Measurements from ENCODE around the gene SLC45A3.

The SLC45A3 gene

DNA sequence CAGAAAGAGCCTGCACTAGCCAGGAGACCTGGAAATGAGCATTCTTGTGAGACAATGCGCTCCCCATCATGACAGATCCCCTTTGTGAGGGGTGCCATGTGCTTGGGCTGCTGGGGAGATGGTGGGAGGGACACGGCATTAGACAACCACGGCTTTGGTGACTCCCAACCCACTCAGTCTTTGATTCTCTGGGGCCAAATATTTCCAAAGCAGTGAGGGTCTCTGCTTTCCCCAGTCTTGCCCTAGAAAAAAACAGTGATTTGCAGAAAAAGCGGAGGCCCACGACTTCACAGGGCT lies 10.2 kb downstream of the SLC45A3 start:
- Histone ChIP-seq H3K36me3 (ENCODE audit: insufficient read depth, low read length) (no peaks in the 10 kb centered on the region), H3K27me3 (ENCODE audit: insufficient read depth, low read length) (no peaks in the 10 kb centered on the region; the same call in 1 of the 2 replicates), H3K4me2 (ENCODE audit: low read length) (no peak overlapping the region), H2AFZ (ENCODE audit: low read length) (no peak overlapping the region), H3K79me2 (ENCODE audit: insufficient read depth, low read length) (no peaks in the 10 kb centered on the region), H3K27ac (ENCODE audit: low read depth, low read length, poor library complexity, severe bottlenecking) (no peak overlapping the region), H3K4me1 (ENCODE audit: insufficient read depth, low read length, severe bottlenecking) (peaks cover 12% of the 10 kb centered on the region), H3K9me3 (ENCODE audit: low read length) (no peaks in the 10 kb centered on the region), H3K9me2 (ENCODE audit: low read depth, low read length) (no peaks in the 10 kb centered on the region), H3K9ac (ENCODE audit: low read length) (no peak overlapping the region), H4K20me1 (ENCODE audit: insufficient read depth, low read length) (no peaks in the 10 kb centered on the region), H3F3A (ENCODE audit: insufficient read depth, low read length) (no peaks in the 10 kb centered on the region), H3K4me3 (ENCODE audit: low read depth, low read length, poor library complexity, severe bottlenecking) (no peak overlapping the region)
- TF ChIP-seq EZH2 (IDR thresholded peaks at IDR 0.05; ENCODE audit: borderline replicate concordance, low read length), result no peak
- TF ChIP-seq, protein P1, sequence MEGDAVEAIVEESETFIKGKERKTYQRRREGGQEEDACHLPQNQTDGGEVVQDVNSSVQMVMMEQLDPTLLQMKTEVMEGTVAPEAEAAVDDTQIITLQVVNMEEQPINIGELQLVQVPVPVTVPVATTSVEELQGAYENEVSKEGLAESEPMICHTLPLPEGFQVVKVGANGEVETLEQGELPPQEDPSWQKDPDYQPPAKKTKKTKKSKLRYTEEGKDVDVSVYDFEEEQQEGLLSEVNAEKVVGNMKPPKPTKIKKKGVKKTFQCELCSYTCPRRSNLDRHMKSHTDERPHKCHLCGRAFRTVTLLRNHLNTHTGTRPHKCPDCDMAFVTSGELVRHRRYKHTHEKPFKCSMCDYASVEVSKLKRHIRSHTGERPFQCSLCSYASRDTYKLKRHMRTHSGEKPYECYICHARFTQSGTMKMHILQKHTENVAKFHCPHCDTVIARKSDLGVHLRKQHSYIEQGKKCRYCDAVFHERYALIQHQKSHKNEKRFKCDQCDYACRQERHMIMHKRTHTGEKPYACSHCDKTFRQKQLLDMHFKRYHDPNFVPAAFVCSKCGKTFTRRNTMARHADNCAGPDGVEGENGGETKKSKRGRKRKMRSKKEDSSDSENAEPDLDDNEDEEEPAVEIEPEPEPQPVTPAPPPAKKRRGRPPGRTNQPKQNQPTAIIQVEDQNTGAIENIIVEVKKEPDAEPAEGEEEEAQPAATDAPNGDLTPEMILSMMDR (IDR thresholded peaks at IDR 0.05; ENCODE audit: low read length), result no peak

- no peaks in the 10 kb centered on the region for H3K36me3 ChIP-seq (ENCODE audit: insufficient read depth, low read length)
Observed at GRCh38 chr1:205669341-205670149, 10.8 kb downstream of the SLC45A3 start.

DNA sequence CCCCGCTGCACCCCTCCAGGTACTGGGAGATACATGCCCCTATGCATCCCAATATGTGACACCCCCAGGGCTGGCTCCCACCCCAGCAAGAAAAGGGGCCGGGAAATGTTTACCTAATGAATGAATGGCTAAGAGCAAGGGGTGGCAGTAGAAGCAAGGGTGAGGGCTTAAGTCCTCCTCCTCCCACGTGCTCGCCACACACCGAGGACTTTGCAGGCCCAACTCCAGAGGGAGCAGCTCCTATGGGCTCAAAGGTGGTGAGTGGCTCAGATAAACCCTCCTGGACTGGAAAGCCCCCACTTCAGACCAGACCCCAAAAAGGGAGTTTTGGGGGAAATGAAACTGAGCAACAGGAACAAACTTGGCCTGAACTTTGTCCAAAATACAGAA lies 11.4 kb downstream of the SLC45A3 start:
- no peaks in the 10 kb centered on the region for H3K9me2 ChIP-seq (ENCODE audit: low read depth, low read length)
- H3K9me3 ChIP-seq (ENCODE audit: low read length), result no peaks in the 10 kb centered on the region
- no peak overlapping the region for H3K27ac ChIP-seq (ENCODE audit: low read depth, low read length, poor library complexity, severe bottlenecking)
- H3K4me2 ChIP-seq (ENCODE audit: low read length), result no peak overlapping the region
- no peak overlapping the region for H3K9ac ChIP-seq (ENCODE audit: low read length)
- no peaks in the 10 kb centered on the region for H3K79me2 ChIP-seq (ENCODE audit: insufficient read depth, low read length)
- H3K27me3 ChIP-seq (ENCODE audit: insufficient read depth, low read length), result peaks cover 6% of the 10 kb centered on the region; the same call in 1 of the 2 replicates
- no peaks in the 10 kb centered on the region for H3F3A ChIP-seq (ENCODE audit: insufficient read depth, low read length)
- no peaks in the 10 kb centered on the region for H3K36me3 ChIP-seq (ENCODE audit: insufficient read depth, low read length)
- no peak overlapping the region for H3K4me3 ChIP-seq (ENCODE audit: low read depth, low read length, poor library complexity, severe bottlenecking)
- no peaks in the 10 kb centered on the region for H4K20me1 ChIP-seq (ENCODE audit: insufficient read depth, low read length)
- H3K4me1 ChIP-seq (ENCODE audit: insufficient read depth, low read length, severe bottlenecking), result peaks cover 12% of the 10 kb centered on the region
- no peak for TF ChIP-seq EZH2 (IDR thresholded peaks at IDR 0.05; ENCODE audit: borderline replicate concordance, low read length)
- TF ChIP-seq, protein P1 (IDR thresholded peaks at IDR 0.05; ENCODE audit: low read length), result no peak
- H2AFZ ChIP-seq (ENCODE audit: low read length), result no peak overlapping the region

More at GRCh38 chr1:205669341-205670149, 10.8 kb downstream of the SLC45A3 start:
- Histone ChIP-seq H3K4me2 (ENCODE audit: low read length) (no peak overlapping the region), H3K4me1 (ENCODE audit: insufficient read depth, low read length, severe bottlenecking) (peaks cover 12% of the 10 kb centered on the region), H2AFZ (ENCODE audit: low read length) (no peak overlapping the region), H4K20me1 (ENCODE audit: insufficient read depth, low read length) (no peaks in the 10 kb centered on the region), H3K9ac (ENCODE audit: low read length) (no peak overlapping the region), H3K27ac (ENCODE audit: low read depth, low read length, poor library complexity, severe bottlenecking) (no peak overlapping the region), H3K79me2 (ENCODE audit: insufficient read depth, low read length) (no peaks in the 10 kb centered on the region), H3F3A (ENCODE audit: insufficient read depth, low read length) (no peaks in the 10 kb centered on the region), H3K4me3 (ENCODE audit: low read depth, low read length, poor library complexity, severe bottlenecking) (no peak overlapping the region), H3K9me2 (ENCODE audit: low read depth, low read length) (no peaks in the 10 kb centered on the region), H3K9me3 (ENCODE audit: low read length) (no peaks in the 10 kb centered on the region), H3K27me3 (ENCODE audit: insufficient read depth, low read length) (peaks cover 4% of the 10 kb centered on the region; the same call in 1 of the 2 replicates)
- no peak for TF ChIP-seq EZH2 (IDR thresholded peaks at IDR 0.05; ENCODE audit: borderline replicate concordance, low read length)
- TF ChIP-seq, protein P1 (IDR thresholded peaks at IDR 0.05; ENCODE audit: low read length), result no peak

Measured in OCI-LY1 (cell line).